ENCODE data around the gene PARD3.

The PARD3 gene

DNA sequence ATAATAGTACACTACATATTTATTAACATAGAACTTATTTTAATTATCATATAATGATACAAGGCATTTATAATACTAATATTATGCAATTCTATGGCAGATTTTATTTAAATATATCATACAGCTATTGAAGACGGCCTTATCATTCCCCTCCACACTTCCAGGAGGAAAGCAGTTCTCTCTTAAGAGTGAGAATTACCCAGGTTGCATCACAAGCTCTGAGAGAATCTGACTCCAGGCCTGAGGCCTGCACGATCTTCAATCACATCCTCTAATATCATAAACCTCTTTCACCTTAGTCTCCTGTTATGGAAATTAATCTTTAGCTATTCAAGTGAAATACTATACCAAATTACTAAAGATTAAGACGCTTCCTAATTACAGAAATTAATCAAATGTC lies 564.4 kb downstream of the PARD3 start:
- no peaks in the 10 kb centered on the region for H3K4me1 ChIP-seq (ENCODE audit: control insufficient read depth, insufficient read depth, low read length)
- H3K36me3 ChIP-seq (ENCODE audit: control insufficient read depth in 2 of 2, insufficient read depth in 2 of 2, low read length in 2 of 2) = peaks cover 0 to 4% of the 10 kb centered on the region in 2 donors
- H3K9ac ChIP-seq (ENCODE audit: low read length in 2 of 2) = no peak overlapping the region
- no peak overlapping the region for H3K27ac ChIP-seq (ENCODE audit: low read length)
- no peaks in the 10 kb centered on the region for H3K27me3 ChIP-seq (ENCODE audit: control insufficient read depth in 1 of 2, insufficient read depth in 2 of 2, low read length in 2 of 2)
- H3K4me3 ChIP-seq (ENCODE audit: low read length in 2 of 2) = no peak overlapping the region
- no peaks in the 10 kb centered on the region for H3K9me3 ChIP-seq (ENCODE audit: control insufficient read depth in 2 of 2, low read length in 2 of 2)

DNA sequence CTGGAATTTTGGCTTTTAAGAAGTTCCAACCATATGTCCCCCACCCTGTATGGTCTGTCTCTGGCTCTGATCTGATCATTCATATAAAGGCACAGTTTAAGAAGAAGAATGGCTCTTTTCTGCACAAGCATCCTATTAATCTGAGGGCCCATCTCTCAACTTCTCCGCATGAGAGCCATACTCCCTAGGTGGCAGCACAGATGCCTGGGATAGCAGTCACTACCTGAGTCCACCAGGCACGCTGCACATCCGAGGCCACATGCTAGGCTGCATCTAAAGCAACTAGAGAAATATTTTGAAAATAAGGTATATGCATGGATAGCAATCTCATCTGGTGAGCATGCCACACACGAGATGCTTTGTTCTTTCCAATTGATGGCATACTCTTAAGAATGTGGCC lies 565.5 kb downstream of the PARD3 start:
- no peaks in the 10 kb centered on the region for H3K27me3 ChIP-seq (ENCODE audit: control insufficient read depth in 1 of 2, insufficient read depth in 2 of 2, low read length in 2 of 2)

DNA sequence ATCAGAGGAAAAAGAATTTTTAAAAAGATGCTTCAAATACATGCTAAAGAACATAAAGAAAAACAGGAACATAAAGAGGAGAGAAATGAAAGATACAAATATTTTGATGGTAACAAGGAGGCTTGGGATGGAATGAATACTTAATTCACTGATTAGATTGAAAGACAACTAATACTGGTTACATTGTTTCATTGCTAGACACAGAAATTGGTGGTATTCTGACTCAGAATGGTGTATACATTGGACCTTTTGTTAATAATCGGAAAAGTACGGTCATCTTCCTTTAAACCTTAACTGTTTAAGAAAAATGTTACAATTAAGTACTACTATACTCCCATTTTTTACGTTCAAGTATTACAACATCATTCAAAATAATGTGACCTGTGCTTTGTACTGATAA lies 567.5 kb downstream of the PARD3 start:
- no peaks in the 10 kb centered on the region for H3K9me3 ChIP-seq (ENCODE audit: control insufficient read depth in 2 of 2, low read length in 2 of 2)
- no peaks in the 10 kb centered on the region for H3K4me1 ChIP-seq (ENCODE audit: control insufficient read depth, insufficient read depth, low read length)
- H3K27me3 ChIP-seq (ENCODE audit: control insufficient read depth in 1 of 2, insufficient read depth in 2 of 2, low read length in 2 of 2) = no peaks in the 10 kb centered on the region
- no peak overlapping the region for H3K9ac ChIP-seq (ENCODE audit: low read length in 2 of 2)
- no peak overlapping the region for H3K27ac ChIP-seq (ENCODE audit: low read length)
- no peak overlapping the region for H3K4me3 ChIP-seq (ENCODE audit: low read length in 2 of 2)
- H3K36me3 ChIP-seq (ENCODE audit: control insufficient read depth in 2 of 2, insufficient read depth in 2 of 2, low read length in 2 of 2) = peaks cover 0 to 7% of the 10 kb centered on the region in 2 donors

More for the DNA sequence above, 565.5 kb downstream of the PARD3 start:
- no peak overlapping the region for H3K9ac ChIP-seq (ENCODE audit: low read length in 2 of 2)
- H3K4me1 ChIP-seq (ENCODE audit: control insufficient read depth, insufficient read depth, low read length) = no peaks in the 10 kb centered on the region
- peaks cover 0 to 7% of the 10 kb centered on the region in 2 donors for H3K36me3 ChIP-seq (ENCODE audit: control insufficient read depth in 2 of 2, insufficient read depth in 2 of 2, low read length in 2 of 2)
- H3K9me3 ChIP-seq (ENCODE audit: control insufficient read depth in 2 of 2, low read length in 2 of 2) = no peaks in the 10 kb centered on the region
- H3K27ac ChIP-seq (ENCODE audit: low read length) = no peak overlapping the region
- H3K4me3 ChIP-seq (ENCODE audit: low read length in 2 of 2) = no peak overlapping the region

DNA sequence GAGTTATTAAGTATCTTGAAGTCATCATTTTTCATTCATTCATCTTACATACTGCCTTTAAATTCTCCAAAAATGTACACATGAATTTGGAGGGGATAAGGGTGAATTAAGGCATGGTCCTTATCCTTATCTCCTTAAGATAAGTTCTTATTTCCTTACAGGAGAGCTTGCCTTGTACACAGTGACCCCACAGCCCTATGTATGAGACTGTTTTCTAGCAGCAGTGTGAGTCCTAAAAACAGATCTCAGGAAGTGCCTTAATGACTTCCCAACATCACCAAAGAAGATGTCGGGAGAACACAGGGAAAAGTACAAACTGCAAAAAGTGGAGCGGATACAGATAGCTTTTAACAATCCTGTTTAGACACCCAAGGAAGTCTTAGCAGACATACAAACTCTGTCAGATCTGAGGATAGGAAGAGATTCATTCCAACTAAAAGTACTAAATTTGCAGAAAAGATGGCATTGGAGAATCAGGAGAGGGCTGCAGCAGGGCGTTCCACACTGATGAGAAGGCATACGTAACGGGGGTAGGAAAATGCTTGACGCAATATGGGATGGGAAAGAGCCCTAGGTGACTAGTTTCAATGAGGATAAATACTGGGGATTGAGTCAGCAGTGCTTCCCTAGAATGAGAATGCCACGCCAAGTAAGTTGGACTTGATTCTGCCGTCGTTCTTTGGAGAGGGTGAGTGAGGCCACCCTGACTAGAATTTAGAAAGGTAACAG lies 570.2 kb downstream of the PARD3 start:
- Histone ChIP-seq H3K36me3 (ENCODE audit: control insufficient read depth in 2 of 2, insufficient read depth in 2 of 2, low read length in 2 of 2) (peaks cover 0 to 3% of the 10 kb centered on the region in 2 donors), H3K27ac (ENCODE audit: low read length) (no peak overlapping the region), H3K27me3 (ENCODE audit: control insufficient read depth in 1 of 2, insufficient read depth in 2 of 2, low read length in 2 of 2) (no peaks in the 10 kb centered on the region), H3K4me1 (ENCODE audit: control insufficient read depth, insufficient read depth, low read length) (no peaks in the 10 kb centered on the region), H3K4me3 (ENCODE audit: low read length in 2 of 2) (no peak overlapping the region), H3K9me3 (ENCODE audit: control insufficient read depth in 2 of 2, low read length in 2 of 2) (no peaks in the 10 kb centered on the region), H3K9ac (ENCODE audit: low read length in 2 of 2) (no peak overlapping the region)

DNA sequence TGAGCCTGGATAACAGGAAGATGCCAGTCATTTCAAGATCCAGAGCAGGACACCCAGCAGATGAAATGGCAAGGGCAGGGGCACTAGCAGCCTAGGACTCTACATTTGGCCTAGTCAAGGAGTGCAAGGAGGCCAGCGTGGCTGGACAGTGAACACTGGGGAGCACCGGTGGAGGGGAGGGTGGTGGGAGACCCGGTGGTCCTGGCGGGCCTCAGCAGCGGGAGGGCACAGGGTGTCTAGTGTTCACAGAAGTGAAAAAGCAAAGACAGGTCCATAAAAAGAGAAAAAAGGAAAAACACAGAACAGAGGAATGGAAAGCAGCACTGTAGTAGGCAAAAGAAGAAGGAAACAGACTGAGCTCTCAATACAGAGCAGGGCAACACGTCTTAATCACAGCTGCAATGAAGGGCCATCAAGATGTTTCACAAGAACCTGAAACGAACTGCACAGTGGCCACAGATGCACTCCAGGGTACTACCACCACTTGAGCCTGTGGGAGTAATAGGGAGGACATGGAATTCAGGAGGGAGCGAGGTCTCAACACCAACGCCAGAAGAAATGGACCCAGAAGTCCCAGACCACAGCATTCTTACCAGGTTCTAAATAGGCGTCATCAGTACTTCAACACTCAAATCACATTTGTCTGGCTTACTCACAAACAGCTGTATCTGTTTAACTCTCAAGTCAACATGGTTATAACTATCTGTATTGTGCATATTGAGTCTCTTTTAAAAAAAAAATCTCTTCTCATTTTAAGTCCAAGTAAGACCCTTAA lies 573.7 kb downstream of the PARD3 start:
- H3K9ac ChIP-seq (ENCODE audit: low read length in 2 of 2) = no peak overlapping the region
- H3K36me3 ChIP-seq (ENCODE audit: control insufficient read depth in 2 of 2, insufficient read depth in 2 of 2, low read length in 2 of 2) = peaks cover 0 to 3% of the 10 kb centered on the region in 2 donors
- no peak overlapping the region for H3K4me3 ChIP-seq (ENCODE audit: low read length in 2 of 2)
- no peaks in the 10 kb centered on the region for H3K9me3 ChIP-seq (ENCODE audit: control insufficient read depth in 2 of 2, low read length in 2 of 2)
- no peaks in the 10 kb centered on the region for H3K4me1 ChIP-seq (ENCODE audit: control insufficient read depth, insufficient read depth, low read length)
- H3K27me3 ChIP-seq (ENCODE audit: control insufficient read depth in 1 of 2, insufficient read depth in 2 of 2, low read length in 2 of 2) = no peaks in the 10 kb centered on the region
- H3K27ac ChIP-seq (ENCODE audit: low read length) = no peak overlapping the region

DNA sequence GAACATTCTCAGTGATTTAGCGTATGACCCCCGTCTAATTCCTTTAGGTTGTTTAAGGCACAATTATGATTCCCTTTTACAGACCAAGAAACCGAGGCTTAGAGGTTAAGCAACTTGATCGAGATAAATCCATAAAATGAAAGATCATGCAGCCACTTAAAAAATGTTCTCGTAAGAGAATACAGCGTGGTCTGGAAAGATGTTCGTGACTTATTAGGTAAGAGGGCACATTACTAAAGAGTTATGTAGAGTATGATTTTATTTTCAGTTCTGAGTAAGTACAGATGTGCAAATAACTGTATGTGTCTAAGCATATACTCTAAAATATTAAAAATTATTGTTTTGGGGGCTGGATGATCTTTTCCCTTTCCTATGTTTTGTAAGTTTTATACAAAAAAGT lies 575.1 kb downstream of the PARD3 start:
- no peaks in the 10 kb centered on the region for H3K27me3 ChIP-seq (ENCODE audit: control insufficient read depth in 1 of 2, insufficient read depth in 2 of 2, low read length in 2 of 2)
- H3K27ac ChIP-seq (ENCODE audit: low read length) = no peak overlapping the region
- no peaks in the 10 kb centered on the region for H3K4me1 ChIP-seq (ENCODE audit: control insufficient read depth, insufficient read depth, low read length)
- no peaks in the 10 kb centered on the region for H3K9me3 ChIP-seq (ENCODE audit: control insufficient read depth in 2 of 2, low read length in 2 of 2)
- H3K4me3 ChIP-seq (ENCODE audit: low read length in 2 of 2) = no peak overlapping the region
- H3K36me3 ChIP-seq (ENCODE audit: control insufficient read depth in 2 of 2, insufficient read depth in 2 of 2, low read length in 2 of 2) = peaks cover 0 to under 1% of the 10 kb centered on the region in 2 donors
- no peak overlapping the region for H3K9ac ChIP-seq (ENCODE audit: low read length in 2 of 2)

DNA sequence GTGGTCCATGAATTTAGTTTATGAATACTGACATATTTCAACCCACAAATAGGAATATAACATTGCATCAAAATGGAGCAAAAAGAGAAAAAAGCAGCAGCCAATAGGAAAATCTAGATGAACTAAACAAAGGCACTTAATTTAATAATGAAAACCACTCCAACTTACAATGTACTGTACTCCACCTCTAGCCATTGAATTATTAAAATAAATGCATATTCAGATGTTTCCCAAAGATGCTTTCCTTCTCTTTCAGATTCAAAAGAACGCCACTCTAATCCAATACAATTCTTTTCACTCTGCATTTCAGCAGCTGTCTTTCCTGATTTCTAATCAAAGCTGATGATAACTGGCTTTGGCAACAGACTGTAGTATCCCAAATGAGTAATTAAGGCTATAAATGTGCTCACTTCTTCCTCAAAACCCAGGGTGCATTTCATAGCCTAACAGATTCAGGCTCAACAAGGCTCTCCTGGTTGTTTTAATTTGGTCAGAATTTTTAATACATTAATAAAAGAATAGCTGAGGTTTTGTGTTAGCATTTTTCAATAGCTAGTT lies 577.1 kb downstream of the PARD3 start:
- no peak overlapping the region for H3K4me3 ChIP-seq (ENCODE audit: low read length in 2 of 2)
- H3K4me1 ChIP-seq (ENCODE audit: control insufficient read depth, insufficient read depth, low read length) = no peaks in the 10 kb centered on the region
- H3K27ac ChIP-seq (ENCODE audit: low read length) = no peak overlapping the region
- H3K9ac ChIP-seq (ENCODE audit: low read length in 2 of 2) = no peak overlapping the region
- no peaks in the 10 kb centered on the region for H3K36me3 ChIP-seq (ENCODE audit: control insufficient read depth in 2 of 2, insufficient read depth in 2 of 2, low read length in 2 of 2)
- H3K9me3 ChIP-seq (ENCODE audit: control insufficient read depth in 2 of 2, low read length in 2 of 2) = no peaks in the 10 kb centered on the region
- H3K27me3 ChIP-seq (ENCODE audit: control insufficient read depth in 1 of 2, insufficient read depth in 2 of 2, low read length in 2 of 2) = no peaks in the 10 kb centered on the region

DNA sequence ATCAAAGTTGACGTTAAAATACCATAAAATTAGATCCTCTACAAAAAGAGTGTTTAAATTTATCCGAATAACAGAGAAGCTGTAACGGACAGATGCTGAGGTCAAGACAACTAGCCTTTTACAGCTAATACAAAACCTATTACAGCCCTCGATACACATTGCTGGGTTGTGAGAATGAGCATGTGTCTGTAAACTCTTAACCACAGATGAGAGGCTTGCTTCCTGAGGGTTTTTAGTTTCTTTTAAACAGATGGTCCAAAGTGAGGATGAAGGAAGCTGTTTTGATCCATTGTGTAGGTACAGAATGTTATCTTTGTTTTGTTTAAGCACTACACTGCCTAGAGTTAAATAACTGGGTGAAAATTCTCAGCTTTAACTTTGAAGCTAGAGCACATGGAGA lies 578.2 kb downstream of the PARD3 start:
- Histone ChIP-seq H3K27me3 (ENCODE audit: control insufficient read depth in 1 of 2, insufficient read depth in 2 of 2, low read length in 2 of 2) (no peaks in the 10 kb centered on the region), H3K36me3 (ENCODE audit: control insufficient read depth in 2 of 2, insufficient read depth in 2 of 2, low read length in 2 of 2) (no peaks in the 10 kb centered on the region)

DNA sequence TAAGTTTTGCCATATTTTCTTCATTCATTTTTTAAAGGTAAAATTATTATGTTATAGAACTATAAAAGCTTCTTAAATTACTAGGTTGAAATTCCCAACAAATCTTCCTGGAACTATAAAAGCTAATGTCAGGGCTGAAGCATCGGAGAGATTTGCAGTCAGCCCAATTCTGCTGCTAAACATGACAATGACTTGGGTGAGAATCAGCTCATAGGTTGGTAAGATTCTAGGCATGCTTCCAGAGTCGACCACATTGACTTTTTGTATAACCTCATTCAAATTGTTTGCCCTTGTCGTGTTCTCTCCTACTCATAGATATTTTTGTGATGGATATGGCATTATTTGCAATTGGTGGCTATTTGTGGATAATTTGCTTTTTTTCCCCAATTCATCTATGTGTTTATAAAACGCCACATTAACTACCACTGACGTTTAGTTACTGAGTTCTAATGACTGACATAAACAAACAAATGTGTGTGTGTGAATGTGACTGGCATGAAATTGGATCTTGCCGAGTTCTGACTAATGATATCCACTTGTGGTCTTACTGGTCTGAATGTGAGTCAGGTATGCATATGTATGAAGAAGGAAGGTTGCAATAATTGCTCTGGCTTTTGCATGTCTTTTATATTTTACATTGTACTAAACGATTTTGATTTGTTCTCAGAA lies 579.8 kb downstream of the PARD3 start:
- Histone ChIP-seq H3K9ac (ENCODE audit: low read length in 2 of 2) (no peak overlapping the region), H3K36me3 (ENCODE audit: control insufficient read depth in 2 of 2, insufficient read depth in 2 of 2, low read length in 2 of 2) (no peaks in the 10 kb centered on the region), H3K9me3 (ENCODE audit: control insufficient read depth in 2 of 2, low read length in 2 of 2) (no peaks in the 10 kb centered on the region), H3K4me1 (ENCODE audit: control insufficient read depth, insufficient read depth, low read length) (no peaks in the 10 kb centered on the region), H3K27ac (ENCODE audit: low read length) (no peak overlapping the region), H3K27me3 (ENCODE audit: control insufficient read depth in 1 of 2, insufficient read depth in 2 of 2, low read length in 2 of 2) (no peaks in the 10 kb centered on the region), H3K4me3 (ENCODE audit: low read length in 2 of 2) (no peak overlapping the region)

More for the DNA sequence above, 578.2 kb downstream of the PARD3 start:
- H3K4me3 ChIP-seq (ENCODE audit: low read length in 2 of 2) = no peak overlapping the region
- H3K4me1 ChIP-seq (ENCODE audit: control insufficient read depth, insufficient read depth, low read length) = no peaks in the 10 kb centered on the region
- H3K9ac ChIP-seq (ENCODE audit: low read length in 2 of 2) = no peak overlapping the region
- H3K27ac ChIP-seq (ENCODE audit: low read length) = no peak overlapping the region
- no peaks in the 10 kb centered on the region for H3K9me3 ChIP-seq (ENCODE audit: control insufficient read depth in 2 of 2, low read length in 2 of 2)

DNA sequence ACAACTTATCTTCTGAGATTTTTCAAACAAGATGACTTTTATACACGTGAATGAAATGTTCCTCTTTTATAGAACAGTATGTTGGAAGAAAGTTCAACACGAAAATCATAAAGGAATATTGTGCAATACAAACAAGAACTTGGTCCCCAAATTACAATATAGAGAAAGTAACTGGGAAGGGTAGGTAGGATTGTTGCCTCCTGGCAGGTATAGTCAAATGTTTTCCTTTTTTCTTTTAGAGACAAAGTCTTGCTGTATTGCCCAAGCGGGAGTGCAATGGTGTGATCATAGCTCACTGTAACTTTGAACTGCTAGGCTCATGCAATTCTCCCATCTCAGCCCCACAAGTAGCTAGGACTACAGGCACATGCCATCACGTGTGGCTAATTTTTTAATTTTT lies 582.6 kb downstream of the PARD3 start:
- H3K9ac ChIP-seq (ENCODE audit: low read length in 2 of 2) = no peak overlapping the region
- H3K4me3 ChIP-seq (ENCODE audit: low read length in 2 of 2) = no peak overlapping the region
- H3K27me3 ChIP-seq (ENCODE audit: control insufficient read depth in 1 of 2, insufficient read depth in 2 of 2, low read length in 2 of 2) = no peaks in the 10 kb centered on the region
- no peaks in the 10 kb centered on the region for H3K9me3 ChIP-seq (ENCODE audit: control insufficient read depth in 2 of 2, low read length in 2 of 2)
- no peaks in the 10 kb centered on the region for H3K36me3 ChIP-seq (ENCODE audit: control insufficient read depth in 2 of 2, insufficient read depth in 2 of 2, low read length in 2 of 2)
- no peaks in the 10 kb centered on the region for H3K4me1 ChIP-seq (ENCODE audit: control insufficient read depth, insufficient read depth, low read length)
- no peak overlapping the region for H3K27ac ChIP-seq (ENCODE audit: low read length)

All from stomach smooth muscle (tissue), 2 donors.